ENCODE data around the gene GAS7.

DNA sequence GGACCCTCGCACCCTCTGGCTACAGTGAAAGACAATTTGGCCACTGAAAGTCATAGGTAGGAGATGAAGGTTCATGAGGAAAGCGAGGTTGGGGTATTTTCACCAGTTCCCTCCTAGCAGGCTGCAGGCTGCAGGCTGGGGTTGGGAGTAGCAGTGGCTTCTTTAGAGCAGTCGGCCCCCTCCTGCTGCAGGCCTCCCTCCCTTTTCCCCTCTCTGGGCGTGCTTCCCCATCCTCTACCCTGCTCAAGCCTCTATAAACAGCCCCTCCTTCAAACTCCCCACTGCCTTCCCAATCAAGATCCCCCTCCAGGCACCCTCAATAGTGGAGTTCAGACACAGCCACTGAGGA is 41.8 kb downstream of the GAS7 start:
- TF ChIP-seq EZH2 (IDR thresholded peaks at IDR 0.05) = no peak
- TF ChIP-seq POLR2AphosphoS5 (IDR thresholded peaks at IDR 0.05; ENCODE audit: borderline replicate concordance, low read depth, low read length) = no peak
